H9 (cell line): Measurements from ENCODE around the gene RPS6KA1. TPM values are rescaled to one million over a fixed set of nuclear protein-coding genes. Genes with fewer than 3 reads are reported as not detected.
A peak's percentile ranks its signal among the peaks of the same experiment; 100 is the strongest.

Experiments
- DNase-seq: peaks from one replicate; pipeline ENCODE4 v3.0.0-alpha.2; 2017
- H2AFZ ChIP-seq: one replicate; pipeline ENCODE4 v1.6.1; 2013; ENCODE audit warnings: mild to moderate bottlenecking, low read length, control low read depth, moderate library complexity
- H2AK5ac ChIP-seq: 2 replicates; pipeline ENCODE4 v1.6.1; 2013; ENCODE audit warnings: low read length, control low read depth, mixed read lengths; ENCODE audit not compliant: insufficient read length
- H2BK120ac ChIP-seq: one replicate; pipeline ENCODE4 v1.6.1; 2013; ENCODE audit warnings: low read depth, mild to moderate bottlenecking, low read length, control low read depth, inconsistent platforms; ENCODE audit not compliant: poor library complexity, severe bottlenecking
- H2BK12ac ChIP-seq: 2 replicates; pipeline ENCODE4 v1.6.1; 2013; ENCODE audit warnings: low read length, control low read depth, mixed read lengths, low read depth; ENCODE audit not compliant: insufficient read length
- H2BK15ac ChIP-seq: 2 replicates; pipeline ENCODE4 v1.6.1; 2013; ENCODE audit warnings: low read depth, low read length, control low read depth
- H2BK20ac ChIP-seq: one replicate; pipeline ENCODE4 v1.6.1; 2013; ENCODE audit warnings: low read depth, mild to moderate bottlenecking, low read length, control low read depth, inconsistent platforms; ENCODE audit not compliant: poor library complexity, severe bottlenecking
- H2BK5ac ChIP-seq: 2 replicates; pipeline ENCODE4 v1.6.1; 2013; ENCODE audit warnings: low read length, control low read depth, mixed read lengths; ENCODE audit not compliant: insufficient read length
- H3K14ac ChIP-seq: 2 replicates; pipeline ENCODE4 v1.6.1; 2013; ENCODE audit warnings: low read length, control low read depth; ENCODE audit not compliant: insufficient read depth
- H3K18ac ChIP-seq: 2 replicates; pipeline ENCODE4 v1.6.1; 2013; ENCODE audit warnings: low read depth, mild to moderate bottlenecking, mixed read lengths, low read length, control low read depth; ENCODE audit not compliant: insufficient read length
- H3K23ac ChIP-seq: 2 replicates; pipeline ENCODE4 v1.6.1; 2013; ENCODE audit warnings: low read length, control low read depth, mixed read lengths, low read depth; ENCODE audit not compliant: insufficient read length
- H3K23me2 ChIP-seq: 2 replicates; pipeline ENCODE4 v1.6.1; 2013; ENCODE audit warnings: low read depth, mild to moderate bottlenecking, mixed read lengths, low read length, control low read depth; ENCODE audit not compliant: insufficient read length, poor library complexity, severe bottlenecking
- H3K27ac ChIP-seq: 2 replicates; pipeline ENCODE4 v1.5.1; 2013; ENCODE audit warnings: low read length, control low read depth, mixed read lengths, low read depth; ENCODE audit not compliant: insufficient read length
- H3K27me3 ChIP-seq: 2 replicates; pipeline ENCODE4 v1.6.1; 2013; ENCODE audit warnings: low read length, control low read depth, inconsistent platforms; ENCODE audit not compliant: insufficient read depth
- H3K4ac ChIP-seq: 2 replicates; pipeline ENCODE4 v1.6.1; 2013; ENCODE audit warnings: low read depth, mild to moderate bottlenecking, control low read depth, inconsistent platforms, low read length, moderate library complexity
- H3K4me1 ChIP-seq: 2 replicates; pipeline ENCODE4 v1.6.1; 2013; ENCODE audit warnings: low read length, control low read depth, inconsistent platforms; ENCODE audit not compliant: insufficient read depth
- H3K4me2 ChIP-seq: 2 replicates; pipeline ENCODE4 v1.6.1; 2013; ENCODE audit warnings: low read length, control low read depth, mixed read lengths; ENCODE audit not compliant: insufficient read length, insufficient read depth
- H3K56ac ChIP-seq: 2 replicates; pipeline ENCODE4 v1.6.1; 2013; ENCODE audit warnings: low read depth, mild to moderate bottlenecking, mixed read lengths, low read length, control low read depth; ENCODE audit not compliant: insufficient read length
- H3K79me1 ChIP-seq: 2 replicates; pipeline ENCODE4 v1.6.1; 2013; ENCODE audit warnings: low read depth, mild to moderate bottlenecking, moderate library complexity, low read length, control low read depth, inconsistent platforms; ENCODE audit not compliant: insufficient read depth, poor library complexity, severe bottlenecking
- H3K79me2 ChIP-seq: 2 replicates; pipeline ENCODE4 v1.6.1; 2013; ENCODE audit warnings: low read length, control low read depth, inconsistent platforms; ENCODE audit not compliant: insufficient read depth
- H3K9ac ChIP-seq: 2 replicates; pipeline ENCODE4 v1.6.1; 2013; ENCODE audit warnings: low read length, control low read depth, mixed read lengths; ENCODE audit not compliant: insufficient read length; ENCODE audit errors: extremely low read depth
- H3K9me3 ChIP-seq: one replicate; pipeline ENCODE4 v1.6.1; 2013; ENCODE audit warnings: low read depth, low read length, inconsistent platforms; ENCODE audit not compliant: control insufficient read depth
- H3T11ph ChIP-seq: one replicate; pipeline ENCODE4 v1.6.1; 2013; ENCODE audit warnings: mild to moderate bottlenecking, low read length, control low read depth, inconsistent platforms
- H4K20me1 ChIP-seq: one replicate; pipeline ENCODE4 v1.6.1; 2013; ENCODE audit not compliant: control insufficient read depth, insufficient read length, insufficient read depth
- H4K5ac ChIP-seq: 2 replicates; pipeline ENCODE4 v1.6.1; 2013; ENCODE audit warnings: low read depth, mild to moderate bottlenecking, mixed read lengths, low read length, control low read depth; ENCODE audit not compliant: insufficient read length
- H4K8ac ChIP-seq: replicated peaks from 2 replicates; pipeline ENCODE4 v1.6.1; 2013; ENCODE audit warnings: low read length, control low read depth, mixed read lengths, low read depth; ENCODE audit not compliant: insufficient read length
- H4K91ac ChIP-seq: 2 replicates; pipeline ENCODE4 v1.6.1; 2013; ENCODE audit warnings: low read depth, mild to moderate bottlenecking, moderate library complexity, mixed read lengths, low read length, control low read depth; ENCODE audit not compliant: insufficient read length
- H3K27ac Mint-ChIP-seq, 3 experiments: 2 replicates in 2 of 3; 3 replicates in 1 of 3; pipeline ENCODE4 v1.8.0; 2020 to 2021; ENCODE audit warnings: mixed read lengths in 3 of 3, mild to moderate bottlenecking in 1 of 3, moderate library complexity in 1 of 3
- H3K27me3 Mint-ChIP-seq: 2 replicates; pipeline ENCODE4 v1.8.0; 2021; ENCODE audit warnings: low read depth, mild to moderate bottlenecking, moderate library complexity, mixed read lengths
- H3K36me3 Mint-ChIP-seq, 3 experiments: 2 replicates in 2 of 3; 3 replicates in 1 of 3; pipeline ENCODE4 v1.8.0; 2020 to 2021; ENCODE audit warnings: low read depth in 3 of 3, mixed read lengths in 3 of 3; ENCODE audit not compliant: insufficient read depth in 1 of 3
- H3K4me1 Mint-ChIP-seq, 2 experiments: 2 replicates each; pipeline ENCODE4 v1.8.0; 2020; ENCODE audit warnings: mixed read lengths in 2 of 2
- H3K4me3 Mint-ChIP-seq, 2 experiments: 2 replicates in 1 of 2; 3 replicates in 1 of 2; pipeline ENCODE4 v1.8.0; 2020 to 2021; ENCODE audit warnings: mild to moderate bottlenecking in 2 of 2, mixed read lengths in 2 of 2, moderate library complexity in 1 of 2
- H3K9me3 Mint-ChIP-seq, 2 experiments: 2 replicates in 1 of 2; 3 replicates in 1 of 2; pipeline ENCODE4 v1.8.0; 2020; ENCODE audit warnings: mild to moderate bottlenecking in 2 of 2, mixed read lengths in 2 of 2, moderate library complexity in 1 of 2
- CTCF ChIP-seq: fragments of 200-600 bp; sonication (generic); conservative IDR thresholded peaks from 3 replicates; pipeline ENCODE4 v1.8.0; 2021; ENCODE audit warnings: antibody characterized with exemption, mild to moderate bottlenecking
- WGBS: extraction: QIAGEN DNeasy Blood & Tissue Kit; methylation state at CpG from one replicate; pipeline ENCODE4 v1.1.7; 2013; ENCODE audit warnings: missing lambda C conversion rate, low lambda C conversion rate, mixed read lengths; ENCODE audit not compliant: insufficient read length; ENCODE audit errors: extremely low coverage; 5-methylcytosine and 5-hydroxymethylcytosine counted together
- total RNA-seq: library from RNA; stranded (reverse); gene quantifications from 2 replicates; pipeline ENCODE4 v1.2.1, GENCODE V29; 2021

The RPS6KA1 gene
- total RNA-seq, 1 experiment from 2014 or later, result 45.3 TPM

- no peak overlapping the region for H2BK12ac ChIP-seq
- H3K27ac ChIP-seq, result no peak overlapping the region
- no peak overlapping the region for H3K9ac ChIP-seq
- no peaks in the 10 kb centered on the region for H3K9me3 ChIP-seq
- no peak overlapping the region for H2AFZ ChIP-seq
- peaks cover 2 to 16% (median 5%) of the 10 kb centered on the region in 3 experiments; a peak in 5 of 7 replicates for H3K36me3 Mint-ChIP-seq
- H4K91ac ChIP-seq, result no peak overlapping the region
- no peak overlapping the region for H3K18ac ChIP-seq
- H3K27me3 ChIP-seq, result no peaks in the 10 kb centered on the region
- H2BK120ac ChIP-seq, result no peak overlapping the region
- no peak overlapping the region for H3T11ph ChIP-seq
- no peak overlapping the region for H3K14ac ChIP-seq
- peaks cover 4% of the 10 kb centered on the region; the same call in 1 of the 2 replicates for H3K4me1 ChIP-seq
- H3K56ac ChIP-seq, result no peak overlapping the region
- no peaks in the 10 kb centered on the region for H4K20me1 ChIP-seq
- no peak overlapping the region for H3K4ac ChIP-seq
- H3K4me3 Mint-ChIP-seq, result no peak overlapping the region
- no peak overlapping the region for H2BK5ac ChIP-seq
- no peaks in the 10 kb centered on the region; the same call in 1 of the 2 replicates for H3K79me2 ChIP-seq
- TF ChIP-seq CTCF, result no peak
- no peak overlapping the region for H4K8ac ChIP-seq
- H3K23ac ChIP-seq, result no peak overlapping the region
- H3K27me3 Mint-ChIP-seq, result no peaks in the 10 kb centered on the region
- no peak overlapping the region for H2BK20ac ChIP-seq
- H2BK15ac ChIP-seq, result no peak overlapping the region
- H3K79me1 ChIP-seq, result peaks cover 4% of the 10 kb centered on the region
- H3K4me2 ChIP-seq, result no peak overlapping the region
- no peak overlapping the region for H4K5ac ChIP-seq
- H3K9me3 Mint-ChIP-seq, result no peaks in the 10 kb centered on the region
- H3K27ac Mint-ChIP-seq, result peak overlapping the region in 1 of 3 experiments; percentile 44; a peak in 1 of 7 replicates
- DNase-seq, result no peak
- no peak overlapping the region for H2AK5ac ChIP-seq
- no CpG with 5 or more reads among the region's 1 CpG for WGBS
- H3K23me2 ChIP-seq, result peaks cover 12% of the 10 kb centered on the region
- peaks cover 20 to 23% of the 10 kb centered on the region in 2 experiments for H3K4me1 Mint-ChIP-seq
These were observed 5.6 kb downstream of the RPS6KA1 start for GRCh38 chr1:26535201-26535600.
